H4 (cell line): ENCODE measurements around the gene SMIM1. TPM values are rescaled to one million over a fixed set of nuclear protein-coding genes. Genes with fewer than 3 reads are reported as not detected.
"Not testable (repeated sequence)": the region's sequence is repeated elsewhere in the genome, so short reads cannot be mapped to it uniquely, and the experiment has no call there.

Experiments used
- DNase-seq: peaks from one replicate; pipeline ENCODE4 v3.0.0-alpha.2; 2015; ENCODE audit warnings: low spot score
- total RNA-seq: library from RNA; depleted of rRNA; stranded (reverse); fragments of >200 nt; shearing (Covaris generic); gene quantifications from 2 replicates; pipeline ENCODE4 v1.2.3, GENCODE V29; 2014

SMIM1 gene
- total RNA-seq, 1 experiment from 2014 or later: not detected

DNA sequence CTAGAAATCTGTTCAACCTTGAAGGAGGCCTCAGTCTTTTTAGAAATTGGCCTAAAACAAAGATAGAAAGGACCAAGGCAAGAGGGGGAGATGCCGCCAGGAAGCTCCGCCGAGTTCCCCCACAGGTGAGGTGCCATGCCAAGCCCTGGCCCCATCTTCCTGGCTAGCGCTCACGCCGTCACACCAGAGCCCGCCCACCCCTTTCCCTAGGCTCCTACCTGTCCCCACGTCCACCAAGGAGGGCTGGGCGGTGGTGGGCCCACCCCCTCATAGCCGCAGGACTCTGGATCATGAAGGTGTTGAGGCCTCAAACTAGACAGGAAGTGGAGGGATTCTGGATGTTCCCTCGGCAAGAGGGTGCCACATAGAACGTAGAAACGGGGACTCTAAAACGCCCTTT, 35.8 kb upstream of the SMIM1 start:
- DNase-seq: no peak

DNA sequence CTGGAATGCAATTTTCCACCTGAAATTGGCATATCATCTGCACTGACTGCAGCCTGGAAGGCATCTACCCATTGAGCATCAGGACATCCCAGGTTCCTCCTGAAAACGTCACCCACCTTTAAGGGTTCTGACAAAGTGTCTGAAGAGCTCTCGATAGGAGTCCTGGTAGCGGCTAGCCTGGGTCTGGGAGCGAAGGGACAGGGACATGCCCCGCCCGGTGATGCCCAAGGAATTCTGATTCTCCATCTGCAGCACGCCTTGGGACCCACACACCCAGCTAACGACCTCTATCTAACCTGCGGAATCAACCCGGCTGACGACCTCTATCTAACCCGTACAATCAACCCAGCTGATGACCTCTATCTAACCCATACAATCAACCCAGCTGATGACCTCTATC, 33.6 kb upstream of the SMIM1 start:
- no peak for DNase-seq

DNA sequence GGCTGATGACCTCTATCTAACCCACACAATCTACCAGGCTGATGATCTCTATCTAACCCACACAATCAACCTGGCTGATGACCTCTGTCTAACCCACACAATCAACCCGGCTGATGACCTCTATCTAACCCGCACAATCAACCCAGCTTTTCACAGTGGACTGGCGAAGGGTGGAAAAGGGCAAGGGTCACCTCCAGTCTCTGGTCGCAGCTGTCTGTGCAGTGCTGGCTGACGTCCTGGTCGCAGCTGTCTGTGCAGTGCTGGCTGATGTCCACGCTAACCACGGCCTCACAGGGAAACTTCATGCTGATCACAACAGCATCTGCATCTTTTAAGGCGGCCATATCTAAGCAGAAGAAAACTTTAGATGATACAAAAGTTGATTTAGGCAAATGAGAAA, 32.5 kb upstream of the SMIM1 start:
- no peak for DNase-seq

- DNase-seq: no peak
Observed at GRCh38 chr1:3740752-3741151, 31.8 kb upstream of the SMIM1 start.

- DNase-seq: no peak
Observed at GRCh38 chr1:3741566-3742438, 30.7 kb upstream of the SMIM1 start.

GRCh38 chr1:3742439-3743298, 29.9 kb upstream of the SMIM1 start:
- DNase-seq: no peak

DNA sequence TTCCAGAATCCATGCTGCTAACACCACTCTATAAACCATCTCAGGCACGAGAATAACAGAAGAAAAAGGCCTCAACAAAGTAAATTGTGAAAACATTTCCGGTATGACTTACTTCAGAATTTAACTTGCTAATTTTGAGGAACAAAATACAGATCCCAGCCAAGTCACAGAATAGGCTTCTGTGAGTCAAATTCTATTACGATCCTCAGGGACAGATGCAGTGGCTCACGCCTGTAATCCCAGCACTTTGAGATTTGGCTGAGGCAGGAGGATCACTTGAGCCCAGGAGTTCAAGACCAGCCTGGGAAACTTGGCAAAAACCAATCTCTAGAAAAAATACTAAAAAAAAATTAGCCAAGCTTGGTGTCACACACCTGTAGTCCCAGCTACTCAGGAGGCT, 29.1 kb upstream of the SMIM1 start:
- no peak for DNase-seq

GRCh38 chr1:3743826-3744225, 28.7 kb upstream of the SMIM1 start:
- DNase-seq: no peak

DNA sequence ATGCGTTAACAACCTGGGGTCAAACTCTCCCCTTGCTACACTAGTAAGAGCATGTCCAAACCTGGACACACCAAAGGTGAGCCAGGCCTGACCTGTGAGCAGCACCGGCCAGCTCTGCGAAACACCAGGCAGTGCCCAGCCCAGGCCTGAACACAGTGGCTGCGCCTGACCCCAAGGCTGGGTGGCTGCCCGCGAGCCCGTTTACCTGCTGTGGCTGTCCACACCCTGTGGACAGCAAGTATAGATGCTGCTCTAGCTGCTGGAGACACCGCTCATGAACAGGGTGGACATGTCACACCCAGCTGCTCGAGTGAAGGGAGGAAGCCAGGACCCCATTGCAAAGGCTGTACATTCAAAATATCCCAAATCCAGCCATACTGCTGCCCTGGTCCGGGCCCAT, 27.9 kb upstream of the SMIM1 start:
- DNase-seq: no peak

DNA sequence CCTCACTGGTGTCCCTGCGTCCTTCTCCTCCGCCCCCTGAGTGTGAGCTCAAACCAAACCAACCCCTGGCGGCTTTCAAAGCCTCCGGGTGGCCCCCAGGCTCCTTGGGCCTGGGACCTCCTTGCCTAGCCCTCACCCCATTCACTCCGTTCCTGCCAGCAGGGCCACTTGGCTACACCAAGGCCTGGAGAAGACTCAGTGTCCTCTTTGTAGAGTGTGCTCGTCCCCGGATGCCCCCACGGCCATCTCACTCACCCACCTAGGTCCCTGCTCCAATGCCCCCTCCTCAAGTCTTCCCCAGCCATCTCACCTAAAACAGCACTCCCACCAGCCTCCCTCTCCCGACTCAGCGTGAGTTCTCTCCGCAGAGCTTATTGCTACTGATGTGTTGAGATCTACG, 27.5 kb upstream of the SMIM1 start:
- no peak for DNase-seq

GRCh38 chr1:3745590-3746381, 26.8 kb upstream of the SMIM1 start:
- DNase-seq: no peak

DNA sequence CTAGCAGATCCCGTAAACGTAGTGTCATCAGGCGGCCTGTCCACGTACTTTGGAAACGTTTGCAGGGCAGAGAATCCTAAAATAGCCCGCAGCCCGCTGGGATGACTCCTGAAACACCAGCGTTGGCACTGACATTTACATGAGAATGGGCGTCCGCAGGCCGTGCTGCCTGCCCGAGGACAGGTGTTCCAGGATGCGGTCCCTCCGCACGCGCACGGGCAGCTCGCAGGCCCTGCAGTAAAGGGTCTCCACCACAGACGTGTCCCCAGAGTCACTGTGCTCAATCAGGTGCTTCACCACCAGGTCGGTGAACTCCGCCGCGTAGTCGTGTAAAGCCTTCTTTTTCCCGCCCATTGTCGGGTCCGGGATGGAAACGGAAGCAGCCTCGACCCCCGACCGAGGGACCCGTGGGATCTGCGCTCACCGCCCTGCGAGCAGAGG, 26.1 kb upstream of the SMIM1 start:
- no peak for DNase-seq

DNA sequence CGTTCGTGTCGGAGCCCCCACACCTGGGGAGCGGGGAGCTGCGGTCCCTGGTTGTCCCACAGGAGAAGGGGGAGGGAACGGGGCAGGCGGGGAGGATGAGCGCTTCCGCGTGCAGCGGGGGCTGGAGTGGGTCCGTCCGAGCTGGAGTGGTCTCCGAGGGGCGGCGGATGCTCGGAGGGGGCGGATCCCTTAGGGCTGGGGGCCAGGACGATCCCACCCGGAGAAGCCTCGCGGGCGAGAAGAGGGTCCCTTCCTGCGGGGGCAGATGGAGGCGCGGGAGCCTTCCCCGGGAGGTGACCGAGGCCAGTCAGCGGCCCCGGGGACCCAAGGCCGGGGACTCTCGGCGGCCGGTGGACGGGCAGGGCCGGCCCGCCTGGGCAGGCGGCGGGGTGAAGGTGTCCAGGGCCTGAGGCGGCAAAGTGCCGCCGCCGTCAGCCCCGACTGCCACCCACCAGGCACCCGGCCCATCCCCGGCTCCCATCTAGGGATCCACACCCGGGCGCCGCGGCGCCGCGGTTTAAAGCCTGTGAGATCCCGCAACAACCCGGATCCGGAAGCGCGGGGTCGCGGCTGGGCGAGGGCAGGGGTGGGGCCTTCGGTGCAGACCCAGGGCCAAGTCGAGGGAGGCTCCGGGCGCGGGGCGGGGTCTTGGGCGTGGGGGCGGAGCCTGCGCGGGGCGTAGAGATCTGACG, 25.6 kb upstream of the SMIM1 start:
- no peak for DNase-seq

DNA sequence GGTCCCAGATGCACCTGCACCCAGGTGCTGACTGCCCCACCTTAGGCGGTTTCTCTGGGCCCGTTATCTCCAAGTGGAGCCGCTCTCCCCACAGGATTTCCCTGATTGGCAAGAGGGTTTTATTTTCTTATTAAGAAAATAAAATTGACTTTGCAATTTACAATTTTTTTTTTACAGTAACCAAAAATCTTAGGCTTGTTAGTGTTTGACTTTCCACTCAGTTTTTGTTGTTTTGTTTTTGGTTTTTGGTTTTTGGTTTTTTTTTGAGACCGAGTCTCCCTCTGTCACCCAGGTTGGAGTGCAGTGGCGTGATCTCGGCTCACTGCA, 25.1 kb upstream of the SMIM1 start:
- DNase-seq: no peak

- no peak for DNase-seq
Observed at GRCh38 chr1:3747903-3748302, 24.6 kb upstream of the SMIM1 start.

GRCh38 chr1:3748316-3748900, 24.1 kb upstream of the SMIM1 start:
- DNase-seq: not testable (repeated sequence)

DNA sequence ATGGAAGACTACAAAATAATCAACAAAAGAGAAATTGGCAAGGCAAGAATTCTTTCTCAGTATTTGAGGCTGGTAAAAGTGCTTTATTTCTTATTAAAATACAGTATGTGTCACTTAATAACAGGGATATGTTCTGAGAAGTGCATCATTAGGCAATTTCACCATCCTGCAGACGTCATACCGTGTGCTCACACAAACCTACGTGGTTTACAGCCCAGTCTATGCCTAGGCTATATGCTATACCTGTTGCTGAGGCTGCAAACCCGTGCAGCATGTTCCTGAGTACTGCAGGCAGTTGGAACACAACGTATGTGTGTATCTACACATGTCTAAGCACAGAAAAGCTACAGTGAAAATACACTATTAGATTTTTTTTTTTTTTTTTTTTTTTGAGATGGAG, 23.0 kb upstream of the SMIM1 start:
- DNase-seq: no peak

GRCh38 chr1:3750741-3751140, 21.8 kb upstream of the SMIM1 start:
- DNase-seq: no peak

DNA sequence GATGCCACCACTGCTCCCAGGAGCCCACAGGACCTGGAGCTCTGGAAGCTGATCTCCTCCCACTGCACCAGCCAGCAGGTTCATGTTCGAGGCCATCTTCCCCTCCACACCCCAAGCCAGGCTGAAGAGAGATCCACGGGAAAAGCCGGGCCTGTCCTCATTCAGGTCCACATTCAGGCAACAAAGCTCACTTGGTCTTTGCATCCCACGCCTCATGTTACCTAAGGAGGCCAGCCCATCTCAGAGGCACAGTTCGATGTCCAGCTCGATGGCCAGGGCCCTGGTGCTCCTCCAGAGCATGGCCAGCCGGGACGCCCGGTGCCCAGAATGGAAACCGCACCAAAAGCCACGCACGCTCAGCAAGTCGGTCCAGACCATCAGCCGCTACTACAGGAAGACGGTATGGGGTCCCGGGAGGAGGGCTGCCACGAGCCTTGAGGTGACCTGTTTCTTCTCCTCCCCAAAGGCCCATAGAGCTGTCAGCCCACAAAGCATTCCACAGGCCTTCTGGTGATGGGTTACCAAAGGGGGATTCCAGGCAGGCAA, 20.1 kb upstream of the SMIM1 start, which contains the start of gene CCDC27:
Gene CCDC27, plus strand, starts transcription at position 51 of the 546 bp plus-strand sequence. Its CDS starts 32 bp downstream, at position 83.
- no peak for DNase-seq

DNA sequence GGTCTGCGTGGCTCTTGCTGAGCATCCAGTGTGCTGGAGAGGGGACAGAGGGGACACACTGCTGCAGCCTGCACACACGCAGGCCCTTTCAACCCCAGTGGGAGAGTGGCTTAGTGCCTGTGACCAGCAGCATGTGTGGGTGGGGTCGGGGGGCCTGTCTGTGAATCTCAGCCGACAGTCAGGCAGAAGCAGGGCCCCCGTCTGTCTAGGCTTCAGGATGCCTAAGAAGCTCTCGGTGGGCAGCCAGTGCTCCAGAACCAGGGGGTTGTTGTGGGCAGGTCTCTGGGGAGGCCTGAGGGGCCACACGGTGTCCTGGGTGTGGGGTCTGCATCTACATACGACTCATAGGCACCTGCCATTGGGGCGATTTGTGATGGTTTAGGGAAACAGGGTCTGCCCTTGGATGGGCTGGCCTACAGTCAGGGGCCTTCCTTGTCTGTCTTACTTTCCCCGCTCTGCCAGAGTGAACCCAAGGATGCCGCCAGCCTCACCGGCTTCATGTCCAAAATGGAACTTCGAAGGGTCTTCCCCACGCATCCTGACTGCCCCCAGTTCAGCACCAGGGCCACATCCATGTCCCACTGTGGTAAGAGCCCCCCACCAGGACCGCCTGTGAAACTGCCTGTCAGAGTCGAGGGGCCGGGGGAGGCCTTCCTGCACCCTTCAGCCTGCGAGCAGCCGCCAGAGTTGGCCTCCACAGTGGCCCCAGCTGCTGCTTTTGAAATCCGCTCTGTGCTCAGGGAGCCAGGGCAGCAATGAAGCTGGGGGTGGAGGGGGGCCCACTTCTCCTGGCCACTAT, 18.7 kb upstream of the SMIM1 start:
- no peak for DNase-seq
